ENCODE data around the gene POLR2F.
"Not testable (repeated sequence)": the region's sequence is repeated elsewhere in the genome, so short reads cannot be mapped to it uniquely, and the experiment has no call there.

POLR2F gene

DNA sequence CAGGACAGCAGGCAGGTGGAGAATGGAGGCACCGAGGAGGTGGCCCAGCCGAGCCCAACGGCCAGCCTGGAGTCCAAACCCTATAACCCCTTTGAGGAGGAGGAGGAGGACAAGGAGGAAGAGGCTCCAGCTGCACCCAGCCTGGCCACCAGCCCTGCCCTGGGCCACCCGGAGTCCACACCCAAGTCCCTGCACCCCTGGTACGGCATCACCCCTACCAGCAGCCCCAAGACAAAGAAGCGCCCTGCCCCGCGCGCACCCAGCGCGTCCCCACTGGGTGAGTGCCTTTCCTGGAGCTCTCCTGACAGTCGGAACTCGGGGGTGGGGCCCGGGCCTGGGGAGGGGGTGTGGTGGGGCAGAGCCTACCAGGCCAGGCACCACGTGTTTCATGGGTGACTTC is 27.7 kb upstream of the POLR2F start:
- DNase-seq: no peak

DNA sequence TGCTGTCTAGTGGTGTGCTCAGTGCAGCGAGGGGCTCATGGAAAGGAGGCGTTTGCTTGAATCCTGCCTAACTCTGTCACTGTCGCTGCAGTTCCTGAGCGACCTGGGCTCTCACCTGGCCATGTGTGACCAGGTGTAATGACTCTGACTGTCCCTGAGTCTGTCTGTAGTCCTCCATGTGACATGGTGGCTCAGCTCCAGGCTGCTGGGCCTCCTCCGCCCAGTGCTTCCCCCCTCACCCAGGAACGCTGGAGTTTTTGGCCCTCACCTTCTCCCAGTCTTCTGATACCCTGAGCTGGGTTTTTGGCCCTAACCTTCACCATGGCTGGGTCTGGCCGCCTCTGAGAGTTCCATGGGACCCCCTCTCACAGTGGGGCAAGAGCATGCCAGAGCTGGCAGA is 27.1 kb upstream of the POLR2F start:
- DNase-seq: no peak

DNA sequence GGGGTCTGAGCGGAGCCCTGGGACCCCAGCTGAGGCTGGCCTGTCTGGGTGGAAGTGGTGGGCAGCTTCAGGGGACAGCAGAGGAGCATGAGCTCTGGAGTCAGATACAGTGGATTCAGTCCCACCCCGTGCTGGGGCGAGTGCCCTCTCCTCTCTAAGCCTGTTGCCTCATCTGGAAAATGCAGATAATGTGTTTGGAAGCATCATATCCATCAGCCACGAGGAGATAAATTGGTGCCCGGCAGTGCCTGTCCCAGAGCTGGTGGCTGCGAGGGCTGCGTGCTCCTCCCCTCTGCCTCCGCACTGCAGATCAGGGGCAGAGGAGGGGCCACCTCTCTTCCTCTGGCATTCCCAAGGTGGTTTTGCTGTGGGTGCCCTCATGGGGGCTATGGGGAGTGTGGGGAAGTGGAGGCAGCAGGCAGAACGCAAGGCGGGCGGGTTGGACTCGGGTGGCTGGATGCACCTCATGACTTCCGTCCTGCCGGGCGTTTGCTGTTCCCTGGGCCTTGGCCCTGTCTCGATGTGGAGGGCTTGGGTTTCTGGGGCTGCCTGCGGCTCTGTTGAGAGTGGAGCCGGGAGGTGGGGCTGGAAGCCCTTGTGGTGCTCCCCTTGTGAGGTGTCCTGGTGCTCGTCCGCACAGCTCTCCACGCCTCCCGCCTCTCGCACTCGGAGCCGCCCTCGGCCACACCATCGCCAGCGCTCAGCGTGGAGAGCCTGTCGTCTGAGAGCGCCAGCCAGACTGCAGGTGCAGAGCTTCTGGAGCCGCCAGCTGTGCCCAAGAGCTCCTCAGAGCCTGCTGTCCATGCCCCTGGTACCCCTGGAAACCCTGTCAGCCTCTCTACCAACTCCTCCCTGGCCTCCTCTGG is 26.5 kb upstream of the POLR2F start:
- no peak for DNase-seq

DNA sequence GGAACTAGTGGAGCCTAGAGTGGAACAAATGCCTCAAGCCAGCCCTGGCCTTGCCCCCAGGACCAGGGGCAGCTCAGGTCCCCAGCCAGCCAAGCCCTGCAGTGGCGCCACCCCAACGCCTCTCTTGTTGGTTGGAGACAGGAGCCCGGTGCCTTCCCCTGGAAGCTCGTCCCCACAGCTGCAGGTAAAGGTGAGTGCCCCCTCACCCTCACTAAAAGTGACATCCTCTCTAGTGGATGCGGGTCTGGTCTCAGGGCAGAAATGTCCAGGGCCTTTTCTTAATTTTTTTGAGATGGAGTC is 25.9 kb upstream of the POLR2F start:
- no peak for DNase-seq

DNA sequence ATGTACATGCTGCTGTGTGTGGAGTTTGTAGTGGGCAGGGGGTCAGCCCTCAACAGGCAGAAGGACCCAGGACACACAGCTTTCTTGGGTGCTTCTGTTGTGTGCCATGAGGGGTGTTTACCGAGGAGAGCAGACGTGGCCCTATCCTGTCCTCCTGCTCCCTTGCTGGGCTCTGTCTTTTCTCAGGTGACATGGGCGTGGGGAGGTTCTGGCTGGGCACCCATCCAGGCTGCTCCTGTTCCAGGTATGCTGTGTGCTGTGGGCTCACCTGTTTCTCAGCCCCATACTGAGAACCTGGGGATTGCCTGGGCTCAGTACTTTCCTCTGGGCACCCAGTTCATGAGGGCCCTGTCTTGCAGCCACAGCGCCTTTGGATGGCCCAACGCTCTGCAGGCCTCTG is 24.1 kb upstream of the POLR2F start:
- DNase-seq: no peak

DNA sequence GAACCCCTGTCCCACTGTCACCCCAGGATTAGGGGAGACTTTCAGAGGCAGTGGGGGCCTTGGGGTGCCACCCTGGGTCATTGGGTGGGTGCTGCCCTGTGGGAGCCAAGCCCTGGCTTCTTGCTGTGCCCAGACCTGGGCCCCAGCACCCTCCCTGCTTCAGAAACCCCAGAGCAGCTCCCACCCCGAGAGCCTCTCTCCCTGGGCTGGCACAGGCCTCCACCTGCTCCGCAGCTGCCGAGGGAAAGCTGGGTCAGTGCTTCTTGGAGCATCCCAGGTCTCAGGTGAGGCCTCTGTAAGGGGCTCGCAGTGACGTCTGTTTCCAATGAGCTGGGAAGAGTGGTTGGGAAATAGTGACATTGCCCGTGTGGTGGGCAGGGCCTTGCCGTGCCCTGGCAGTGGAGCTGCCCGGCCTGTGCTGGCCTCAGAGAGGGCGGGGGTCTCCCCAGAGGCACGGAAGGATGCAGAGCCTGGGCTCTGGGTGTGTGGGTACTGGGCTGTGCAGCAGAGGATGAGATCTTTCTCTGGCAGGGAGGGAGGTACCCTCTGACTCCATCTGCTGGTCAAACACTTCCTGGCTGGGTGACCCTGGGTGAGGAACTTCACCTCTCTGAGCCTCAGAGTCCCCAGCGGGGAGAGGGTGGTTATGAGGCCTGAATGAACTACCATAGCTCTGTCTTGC is 23.1 kb upstream of the POLR2F start:
- peak in 1 of 5 experiments; percentile 28 for DNase-seq

DNA sequence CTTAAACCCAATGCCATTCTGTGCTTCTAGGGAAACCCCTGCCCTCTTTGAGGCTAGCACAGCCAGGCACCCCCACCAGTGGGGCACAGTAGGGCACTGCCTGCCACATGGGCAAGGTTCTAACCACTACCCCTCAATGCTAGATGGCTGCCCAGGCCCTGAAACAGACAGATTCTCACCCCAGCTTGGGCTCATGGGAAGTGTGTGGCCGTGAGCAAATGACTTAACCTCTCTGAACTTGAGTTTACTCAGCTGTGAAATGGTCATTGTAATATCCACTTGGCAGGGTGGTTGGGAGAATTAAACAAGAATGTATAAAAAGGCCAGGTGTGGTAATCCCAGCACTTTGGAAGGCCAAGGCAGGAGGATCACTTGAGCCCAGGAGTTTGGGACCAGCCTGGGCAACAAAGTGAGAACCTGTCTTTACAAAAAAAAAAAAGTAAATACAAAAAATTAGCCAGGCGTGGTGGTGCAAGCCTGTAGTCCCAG is 22.5 kb upstream of the POLR2F start:
- DNase-seq: no peak

DNA sequence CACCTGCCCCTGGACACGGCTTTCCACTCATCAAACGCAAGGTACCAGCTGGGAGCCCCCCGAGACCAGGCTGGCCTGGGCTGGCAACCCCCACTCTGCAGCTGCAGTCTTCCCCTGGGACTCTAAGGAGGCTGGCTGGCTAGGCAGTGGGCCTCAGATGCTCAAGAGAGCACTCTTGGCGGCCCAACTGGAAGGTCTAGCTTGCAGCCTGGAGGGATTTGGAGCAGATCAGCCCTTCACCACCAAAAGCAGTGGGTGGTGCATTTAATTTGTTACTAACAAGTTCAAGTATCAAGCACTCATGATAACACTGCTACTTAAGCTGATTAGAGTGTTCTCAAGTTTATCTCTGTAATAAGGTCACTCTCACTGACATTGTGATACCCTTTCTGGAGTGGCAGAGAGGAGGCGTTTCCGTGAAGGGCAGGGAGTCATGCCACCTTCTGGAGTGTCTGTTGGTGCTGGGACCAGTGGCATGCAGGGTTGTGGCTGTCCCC is 21.6 kb upstream of the POLR2F start:
- DNase-seq: no peak

DNA sequence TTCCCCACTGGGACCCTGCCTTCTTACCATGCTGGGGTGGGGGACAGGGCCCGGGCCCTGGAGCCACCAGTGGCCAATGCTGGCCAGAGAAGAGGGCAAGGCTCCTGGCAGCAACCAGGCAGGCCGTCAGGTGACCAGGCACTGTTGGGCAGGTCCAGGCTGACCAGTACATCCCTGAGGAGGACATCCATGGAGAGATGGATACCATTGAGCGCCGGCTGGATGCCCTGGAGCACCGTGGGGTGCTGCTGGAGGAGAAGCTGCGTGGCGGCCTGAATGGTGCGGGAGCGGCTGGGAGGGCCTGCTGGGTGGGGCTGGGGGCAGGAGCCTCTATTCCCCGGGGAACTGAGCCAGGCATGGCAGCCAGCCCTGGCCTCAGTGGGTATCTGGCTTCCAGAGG is 21.1 kb upstream of the POLR2F start:
- no peak for DNase-seq

DNA sequence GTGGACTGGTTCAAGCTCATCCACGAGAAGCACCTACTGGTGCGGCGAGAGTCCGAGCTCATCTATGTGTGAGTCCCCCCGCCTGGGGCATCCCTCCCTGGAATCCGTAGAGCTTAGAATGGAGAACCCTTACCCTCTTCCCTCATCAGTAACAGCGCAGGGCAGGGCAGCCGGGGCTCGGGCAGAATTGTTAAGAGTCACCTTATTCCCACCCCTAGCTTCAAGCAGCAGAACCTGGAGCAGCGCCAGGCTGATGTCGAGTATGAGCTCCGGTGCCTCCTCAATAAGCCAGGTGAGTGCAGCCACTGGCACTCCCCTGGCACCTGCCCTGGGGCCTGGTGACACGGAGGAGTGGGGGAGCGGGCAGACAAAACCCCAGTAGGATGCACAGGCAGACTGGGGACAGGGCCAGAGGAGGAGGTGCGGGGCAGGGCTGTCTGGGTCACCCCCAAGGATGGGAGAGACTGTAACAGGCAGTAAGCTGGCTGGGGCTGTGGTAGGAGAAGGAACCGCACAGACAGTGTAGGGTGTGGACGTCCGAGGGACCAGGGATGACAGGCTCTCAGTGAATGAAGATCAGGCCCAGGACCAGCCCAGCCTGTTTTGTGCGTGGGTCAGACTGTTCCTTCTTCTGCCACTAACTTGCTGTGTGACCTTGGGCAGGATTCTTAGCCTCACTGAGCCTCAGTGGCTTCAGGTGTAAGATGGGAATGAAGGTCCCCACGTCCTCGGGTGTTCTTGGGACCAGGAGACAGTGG is 20.5 kb upstream of the POLR2F start:
- DNase-seq: no peak

DNA sequence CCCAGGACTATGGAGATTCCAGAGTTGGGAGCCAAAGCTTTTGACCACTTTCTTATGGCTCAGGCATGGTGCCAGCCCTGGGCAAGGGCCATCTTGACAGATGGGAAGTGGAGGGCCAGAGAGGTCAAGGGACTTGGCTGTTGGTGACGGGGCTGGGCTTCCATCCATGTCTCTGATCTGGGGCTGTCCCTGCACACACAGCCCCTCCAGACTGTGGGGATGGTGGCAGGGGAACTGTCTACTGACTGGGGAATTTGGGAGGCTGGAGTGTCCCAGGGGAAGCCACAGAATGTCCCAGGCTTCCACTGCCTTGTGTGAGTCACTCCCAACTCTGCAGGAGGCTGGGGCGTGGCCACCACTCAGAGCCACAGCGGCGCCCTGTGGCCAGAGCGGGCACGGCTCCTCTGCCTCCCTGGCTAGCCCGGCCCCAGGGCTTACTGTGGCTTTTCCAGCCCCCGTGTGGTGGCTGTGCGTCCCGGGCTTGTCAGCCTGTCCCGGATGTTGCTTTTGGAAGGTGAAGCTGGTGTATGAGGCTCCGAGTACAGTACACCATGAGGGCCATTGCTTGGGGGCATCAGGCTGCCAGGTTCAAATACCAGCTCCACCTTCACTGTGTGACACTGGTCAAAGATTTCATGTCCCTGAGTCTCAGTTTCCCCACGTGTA is 19.7 kb upstream of the POLR2F start:
- peak; percentile 57 to 83 (median 69) for DNase-seq

DNA sequence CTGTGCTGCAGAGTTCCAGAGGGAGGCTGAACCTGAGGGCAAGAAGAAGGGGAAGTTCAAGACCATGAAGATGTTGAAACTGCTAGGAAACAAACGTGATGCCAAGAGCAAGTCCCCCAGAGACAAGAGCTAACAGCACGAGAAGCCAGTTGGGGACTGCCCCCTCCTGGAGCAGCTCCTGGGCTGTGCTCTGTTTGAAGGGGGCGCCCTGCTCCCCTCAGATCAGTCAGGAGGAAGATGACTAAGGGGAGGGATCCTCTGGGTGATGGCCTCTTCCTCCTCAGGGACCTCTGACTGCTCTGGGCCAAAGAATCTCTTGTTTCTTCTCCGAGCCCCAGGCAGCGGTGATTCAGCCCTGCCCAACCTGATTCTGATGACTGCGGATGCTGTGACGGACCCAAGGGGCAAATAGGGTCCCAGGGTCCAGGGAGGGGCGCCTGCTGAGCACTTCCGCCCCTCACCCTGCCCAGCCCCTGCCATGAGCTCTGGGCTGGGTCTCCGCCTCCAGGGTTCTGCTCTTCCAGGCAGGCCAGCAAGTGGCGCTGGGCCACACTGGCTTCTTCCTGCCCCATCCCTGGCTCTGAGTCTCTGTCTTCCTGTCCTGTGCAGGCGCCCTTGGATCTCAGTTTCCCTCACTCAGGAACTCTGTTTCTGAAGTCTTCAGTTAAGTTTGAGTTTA is 12.7 kb upstream of the POLR2F start:
- DNase-seq: no peak

DNA sequence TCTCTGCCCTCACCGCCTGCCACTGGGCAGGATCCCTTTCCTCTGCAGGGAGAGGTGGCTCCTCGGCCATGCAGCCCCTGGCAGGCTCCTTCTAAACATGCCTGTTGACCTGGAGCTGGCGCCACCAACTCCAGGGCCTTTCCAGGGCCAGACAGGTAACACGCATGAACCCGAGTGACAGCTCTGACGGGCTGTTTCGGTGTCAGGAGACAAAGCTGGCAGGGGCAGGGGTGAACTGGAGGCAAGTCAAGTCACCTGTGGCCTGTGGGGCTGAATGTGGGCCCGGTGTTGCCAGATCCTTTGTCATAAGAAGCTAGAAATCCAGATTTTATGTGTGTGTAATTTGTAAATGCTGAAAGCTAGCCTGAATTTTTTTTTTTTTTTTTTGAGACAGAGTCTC is 11.4 kb upstream of the POLR2F start:
- no peak for DNase-seq

DNA sequence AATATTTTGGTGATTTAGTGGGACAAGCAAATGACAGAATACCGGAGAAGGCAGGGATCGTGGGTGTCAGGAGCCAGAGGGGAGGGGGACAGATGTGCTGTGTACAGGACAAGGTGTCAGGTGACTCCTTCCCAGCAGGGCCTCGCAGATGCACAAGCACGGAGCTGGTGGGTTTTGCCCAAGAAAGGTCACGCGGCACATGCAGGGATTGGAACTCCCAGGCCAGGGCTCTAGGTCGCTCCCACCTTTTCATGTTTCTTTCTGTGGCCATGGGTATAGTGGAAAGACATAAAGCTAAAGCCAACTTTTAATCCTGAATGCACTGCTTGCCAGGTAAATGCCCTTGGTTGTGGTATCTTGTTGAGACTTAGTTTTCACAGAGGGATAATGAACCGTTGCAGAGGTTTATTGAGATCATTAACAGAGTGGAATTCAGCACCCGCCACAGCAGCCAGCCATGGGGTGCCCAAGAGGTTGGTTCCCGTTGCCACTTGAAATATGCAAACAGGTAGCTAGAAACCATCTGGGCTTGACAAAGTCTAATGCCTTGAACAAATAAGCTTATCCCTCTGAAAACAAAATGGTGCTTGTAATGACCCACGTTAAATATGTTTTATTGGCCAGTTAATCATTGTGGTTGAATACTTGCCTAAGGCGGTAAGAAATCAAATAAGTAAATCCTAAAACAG is 10.2 kb upstream of the POLR2F start:
- DNase-seq: no peak

DNA sequence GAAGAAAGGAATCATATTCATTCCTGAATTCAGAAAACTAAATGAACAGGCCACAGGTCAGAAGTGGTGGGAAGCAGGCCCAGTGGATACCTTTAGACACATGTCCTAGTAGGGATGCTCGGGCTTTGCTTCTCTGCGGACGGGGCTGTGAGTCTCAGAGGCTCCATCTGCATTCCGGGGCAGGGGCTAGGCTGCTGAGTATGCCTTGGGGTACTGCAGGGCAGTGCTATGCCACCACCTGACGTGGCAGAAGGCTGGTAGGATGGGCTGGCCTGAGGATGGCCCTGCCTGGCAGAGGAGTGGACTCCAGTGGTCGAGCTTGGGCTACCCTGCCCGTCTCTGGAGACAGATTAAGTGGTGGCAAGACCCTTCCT is 9.7 kb upstream of the POLR2F start:
- no peak for DNase-seq

DNA sequence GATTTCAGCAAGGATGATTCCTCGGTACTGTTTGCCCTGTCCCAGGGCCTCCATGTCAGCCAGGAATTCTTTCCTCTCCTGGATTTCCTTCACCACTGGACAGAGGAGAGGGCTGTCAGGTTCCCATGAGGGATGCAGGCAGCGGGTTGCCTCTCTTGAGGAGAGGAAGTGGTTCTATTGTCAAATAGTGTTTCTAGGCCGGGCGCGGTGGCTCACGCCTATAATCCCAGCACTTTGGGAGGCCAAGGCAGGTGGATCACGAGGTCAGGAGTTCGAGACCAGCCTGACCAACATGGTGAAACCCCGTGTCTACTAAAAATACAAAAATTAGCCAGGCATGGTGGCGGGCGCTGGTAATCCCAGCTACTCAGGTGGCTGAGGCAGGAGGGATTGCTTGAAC is 9.1 kb upstream of the POLR2F start:
- not testable (repeated sequence) for DNase-seq

DNA sequence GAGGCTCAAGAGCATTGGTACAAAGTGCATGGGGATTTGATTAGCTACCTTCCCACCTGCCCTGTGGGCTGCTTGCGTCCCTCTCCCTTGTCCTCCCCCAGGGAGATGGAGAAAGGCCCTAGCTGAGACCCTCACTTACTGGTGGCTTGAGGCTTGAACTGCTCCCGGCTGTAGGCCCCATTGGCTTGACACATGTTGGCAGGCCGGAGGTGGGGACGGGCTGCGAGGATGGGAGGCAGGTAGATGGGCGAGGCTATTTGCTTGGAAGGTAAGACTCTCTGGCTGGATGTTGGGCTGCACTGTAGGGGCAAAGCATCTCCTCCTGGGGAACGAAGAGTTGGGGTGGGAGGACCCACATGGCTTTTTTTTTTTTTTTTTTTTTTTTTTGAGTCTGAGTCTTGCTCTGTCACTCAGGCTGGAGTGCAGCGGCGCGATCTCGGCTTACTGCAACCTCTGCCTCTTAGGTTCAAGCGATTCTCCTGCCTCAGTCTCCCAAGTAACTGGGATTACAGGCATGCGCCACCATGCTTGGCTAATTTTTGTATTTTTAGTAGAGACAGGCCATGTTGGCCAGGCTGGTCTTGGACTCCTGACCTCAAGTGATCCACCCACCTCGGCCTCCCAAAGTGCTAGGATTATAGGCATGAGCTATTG is 6.2 kb upstream of the POLR2F start:
- DNase-seq: not testable (repeated sequence)

DNA sequence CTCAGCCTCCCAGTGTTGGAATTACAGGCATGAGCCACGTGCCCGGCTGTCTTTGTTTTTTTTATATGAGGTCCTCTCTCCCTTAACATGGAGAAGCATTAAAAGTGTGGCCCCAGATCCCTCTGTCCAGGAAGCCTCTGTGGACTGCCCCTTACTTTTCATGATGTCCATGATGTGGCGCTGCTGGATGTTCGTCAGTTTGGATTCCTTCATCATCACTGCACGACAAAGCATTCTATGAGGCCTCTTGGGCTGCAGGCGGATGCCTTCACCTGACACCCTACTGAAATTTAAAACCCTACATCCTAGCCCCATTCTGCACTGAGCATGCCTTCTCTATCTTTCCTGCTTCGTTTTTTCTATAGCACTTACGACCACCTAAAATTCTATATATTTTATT is 2.2 kb upstream of the POLR2F start:
- DNase-seq: no peak

DNA sequence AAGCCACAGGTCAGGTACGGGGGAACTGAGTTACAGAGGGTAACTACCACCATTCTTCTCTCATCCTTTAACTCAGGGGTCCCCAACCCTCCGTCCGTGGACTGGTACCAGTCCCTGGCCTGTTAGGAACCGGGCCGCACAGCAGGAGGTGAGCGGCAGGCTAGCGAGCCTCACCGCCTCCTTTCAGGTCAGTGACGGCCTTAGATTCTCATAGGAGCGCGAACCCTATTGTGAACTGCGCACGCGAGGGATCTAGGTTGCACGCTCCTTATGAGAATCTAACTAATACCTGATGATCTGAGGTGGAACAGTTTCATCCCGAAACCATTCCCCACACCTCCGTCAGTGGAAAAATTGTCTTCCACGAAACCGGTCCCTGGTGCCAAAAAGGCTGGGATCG is 870 bp upstream of the POLR2F start:
- DNase-seq: not testable (repeated sequence)

DNA sequence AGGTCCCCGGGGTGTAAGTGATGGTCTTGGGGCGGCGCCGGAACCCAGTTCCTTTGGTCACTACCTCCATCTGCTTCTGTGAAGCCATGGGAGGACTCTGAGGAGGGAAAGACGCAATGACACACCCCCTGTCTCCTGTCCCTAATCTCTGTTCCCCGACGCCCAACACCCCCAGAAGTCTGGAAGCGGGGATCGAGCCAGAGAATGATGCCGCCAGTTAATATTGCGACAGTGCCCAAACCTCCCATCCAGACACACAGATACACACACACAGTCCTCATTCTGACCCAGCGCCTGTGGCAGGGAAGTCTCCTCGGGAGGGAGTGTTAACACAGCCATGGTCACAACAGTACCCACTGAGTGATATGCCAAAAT is 450 bp upstream of the POLR2F start:
- DNase-seq: no peak

DNA sequence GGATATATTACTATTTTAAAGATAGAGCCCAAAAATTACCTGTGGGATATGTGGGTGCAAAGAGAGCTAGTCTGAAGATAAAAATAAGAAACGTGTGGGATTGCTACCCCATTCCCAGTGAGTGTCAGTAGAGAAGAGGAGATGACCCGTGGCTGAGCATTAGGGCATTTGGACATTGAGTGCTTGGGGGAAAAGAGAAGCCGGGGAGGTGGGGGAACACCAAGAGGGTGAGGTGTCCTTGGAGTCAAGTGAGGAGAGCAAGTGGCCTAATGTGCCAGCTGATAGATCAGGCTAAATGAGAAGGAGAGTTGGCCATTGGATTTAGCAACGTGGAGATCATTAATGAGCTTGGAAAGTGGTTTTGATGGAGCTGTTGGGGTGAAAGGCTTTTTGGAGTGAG is 1.2 kb downstream of the POLR2F start:
- DNase-seq: no peak

Measured in T-helper 2 cell (primary cell).